CD4-positive, alpha-beta T cell treated with Interleukin-15 for 4 hours (primary cell): ENCODE data around the gene JMJD8.
A peak's percentile ranks its signal among the peaks of the same experiment; 100 is the strongest.

Experiments
- DNase-seq: peaks from one replicate; pipeline ENCODE4 v3.0.0-alpha.2; 2020; ENCODE audit warnings: low spot score

The JMJD8 gene

DNA sequence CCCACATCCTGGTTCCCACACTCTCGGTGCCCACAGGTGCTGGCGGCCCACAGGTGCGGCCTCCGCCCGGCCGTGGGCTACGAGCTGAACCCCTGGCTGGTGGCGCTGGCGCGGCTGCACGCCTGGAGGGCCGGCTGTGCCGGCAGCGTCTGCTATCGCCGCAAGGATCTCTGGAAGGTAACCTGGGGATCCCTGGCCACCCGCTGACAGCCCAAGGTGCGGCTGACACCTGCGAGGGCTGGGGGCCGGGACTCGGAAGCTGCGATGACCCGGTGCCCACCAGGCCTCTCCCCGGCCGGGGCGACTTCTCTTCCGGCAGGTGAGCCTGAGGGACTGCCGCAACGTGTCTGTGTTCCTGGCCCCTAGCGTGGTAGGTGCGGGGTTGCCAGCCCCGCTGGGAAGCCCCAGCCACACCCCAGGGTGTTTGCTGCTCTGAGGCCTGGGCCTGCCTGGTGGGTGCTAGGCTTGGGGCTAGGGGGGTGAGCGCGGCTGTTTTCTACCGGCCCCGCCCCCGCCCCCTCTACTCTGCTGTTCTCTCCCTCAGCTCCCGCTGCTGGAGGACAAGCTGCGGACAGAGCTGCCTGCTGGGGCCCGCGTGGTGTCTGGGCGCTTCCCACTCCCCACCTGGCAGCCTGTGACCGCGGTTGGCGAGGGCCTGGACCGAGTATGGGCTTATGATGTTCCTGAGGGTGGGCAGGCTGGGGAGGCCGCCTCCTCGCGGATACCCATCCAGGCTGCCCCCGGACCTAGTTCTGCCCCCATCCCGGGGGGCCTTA is 37.8 kb upstream of the JMJD8 start:
- DNase-seq = no peak

DNA sequence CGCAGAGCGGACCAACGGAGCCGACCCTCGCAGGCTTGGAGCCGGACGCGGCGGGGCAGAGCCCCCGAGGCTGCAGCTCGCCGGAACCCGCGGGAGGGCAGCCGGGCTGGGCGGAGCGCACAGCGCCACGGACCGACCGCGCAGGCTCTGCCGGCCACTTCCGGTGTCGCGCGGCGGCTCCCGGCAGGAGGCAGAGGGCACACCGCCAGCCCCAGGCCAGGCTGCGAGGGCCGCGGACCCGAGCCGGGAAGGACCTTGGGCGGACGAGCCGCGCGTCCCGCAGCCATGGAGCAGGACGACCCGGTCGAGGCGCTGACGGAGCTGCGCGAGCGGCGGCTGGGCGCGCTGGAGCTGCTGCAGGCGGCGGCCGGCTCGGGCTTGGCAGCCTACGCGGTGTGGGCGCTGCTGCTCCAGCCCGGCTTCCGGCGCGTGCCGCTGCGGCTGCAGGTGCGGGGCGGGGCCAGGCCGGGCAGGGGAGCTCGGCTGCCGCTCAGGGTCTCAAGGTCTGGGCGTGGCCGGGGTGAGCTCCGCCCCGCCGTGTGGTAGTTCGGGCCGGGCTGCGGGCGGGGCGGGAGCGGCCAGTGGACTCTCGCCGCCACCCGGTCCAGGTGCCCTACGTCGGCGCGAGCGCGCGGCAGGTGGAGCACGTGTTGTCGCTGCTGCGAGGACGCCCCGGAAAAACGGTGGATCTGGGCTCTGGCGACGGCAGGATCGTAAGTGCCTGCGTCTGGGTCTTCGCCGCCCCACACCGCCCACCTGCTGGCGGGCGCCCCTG is 37.0 kb upstream of the JMJD8 start, which contains the start of gene ANTKMT:
ANTKMT (plus strand) TSS at position 157 of the 775 bp plus-strand sequence; CDS start at position 286, 129 bp downstream.
- DNase-seq = peak; percentile 65

DNA sequence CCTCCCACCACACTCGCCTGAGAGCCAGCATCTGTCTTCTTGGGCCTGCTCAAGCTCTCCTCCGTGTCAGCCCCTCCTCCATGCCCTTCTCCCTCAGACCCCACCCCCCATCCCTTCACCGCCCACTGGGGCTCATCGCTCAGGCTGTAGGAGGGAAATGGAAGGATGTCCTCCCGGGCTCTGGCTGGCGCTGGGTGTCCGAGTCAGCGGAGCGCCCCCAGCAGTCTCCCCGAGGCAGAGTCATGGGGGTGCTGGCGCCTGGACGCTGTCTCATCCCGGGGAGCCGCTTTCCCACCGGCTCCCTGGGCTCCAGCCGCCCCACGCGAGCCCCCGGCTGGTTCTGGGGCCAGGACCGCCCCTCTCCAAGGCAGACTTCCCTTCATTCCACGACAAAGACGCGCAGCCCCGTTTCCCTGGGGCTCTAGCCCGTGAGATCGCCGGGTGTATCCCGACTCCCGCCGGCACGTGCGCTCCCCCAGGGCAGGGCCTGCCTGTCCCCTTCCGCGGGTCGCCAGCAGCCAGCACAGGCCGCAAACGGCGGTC is 36.4 kb upstream of the JMJD8 start:
- DNase-seq = no peak

DNA sequence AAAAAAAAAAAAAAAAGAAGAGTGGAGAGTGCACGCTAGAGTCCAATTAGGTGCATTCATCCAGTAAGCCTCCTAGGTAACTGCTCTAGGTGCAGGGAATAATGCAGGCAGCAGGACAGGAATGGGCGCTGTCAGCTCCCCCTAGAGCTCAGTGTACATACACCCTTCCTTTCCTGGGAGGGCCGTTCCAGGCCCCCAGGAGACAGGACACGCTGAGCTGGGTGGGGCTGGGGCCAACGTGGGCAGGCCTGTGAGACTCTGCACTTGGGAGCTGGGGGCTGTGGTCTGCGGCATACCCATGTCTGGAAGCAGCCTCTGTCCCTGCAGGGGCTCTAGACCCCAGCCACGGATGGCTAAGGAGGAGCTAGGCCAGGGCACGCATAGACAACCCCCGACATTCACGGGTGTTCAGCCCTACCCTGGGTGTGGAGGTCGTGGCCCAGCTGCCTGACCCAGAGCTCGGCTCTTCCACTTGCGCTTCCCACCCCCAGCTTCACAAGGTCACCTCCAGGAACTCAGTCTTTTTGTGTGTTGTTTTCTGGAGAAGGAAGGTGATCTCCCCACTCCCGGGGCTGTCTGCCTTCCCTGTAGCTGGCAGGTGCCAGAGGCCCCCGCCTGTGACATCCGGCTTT is 35.8 kb upstream of the JMJD8 start:
- DNase-seq = no peak

DNA sequence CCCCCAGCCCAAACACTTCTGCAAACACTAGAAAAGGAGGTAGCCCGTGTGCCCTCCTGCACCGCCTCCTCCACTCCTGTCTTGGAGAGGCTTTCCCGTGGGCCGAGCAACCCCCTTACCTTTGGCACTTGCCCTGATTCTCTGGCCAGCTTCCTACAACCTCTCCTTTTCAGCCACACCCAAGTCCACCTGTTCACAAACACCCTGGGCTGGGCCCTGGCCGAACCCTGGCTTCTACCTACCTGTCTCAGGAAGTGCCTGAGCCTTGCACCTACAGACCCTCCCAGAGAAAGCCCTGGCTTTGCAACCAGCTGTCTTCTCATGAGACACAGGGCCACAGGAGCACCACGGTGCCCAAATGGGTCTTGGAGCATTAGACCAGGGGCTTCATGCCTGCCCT is 34.8 kb upstream of the JMJD8 start:
- no peak for DNase-seq

DNA sequence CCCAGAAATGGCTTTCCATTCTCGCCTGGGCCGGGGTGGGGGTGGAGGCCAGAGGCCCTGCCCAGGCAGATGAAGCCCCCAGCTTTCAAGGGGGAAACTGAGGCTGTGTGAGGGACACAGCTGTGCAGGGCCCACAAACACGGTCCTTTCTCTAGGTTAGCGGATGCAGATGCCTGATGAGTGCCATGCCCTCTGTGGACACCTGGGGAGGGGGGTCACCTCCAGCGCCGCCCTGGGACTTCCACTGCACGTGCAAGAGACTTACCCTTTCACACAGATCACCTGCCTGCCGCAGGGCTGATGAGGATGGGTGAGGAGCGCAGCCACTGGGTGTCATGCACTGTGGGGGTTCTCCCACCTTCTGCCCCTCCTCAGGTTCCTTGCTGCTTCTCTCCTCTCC is 34.3 kb upstream of the JMJD8 start:
- DNase-seq = no peak

DNA sequence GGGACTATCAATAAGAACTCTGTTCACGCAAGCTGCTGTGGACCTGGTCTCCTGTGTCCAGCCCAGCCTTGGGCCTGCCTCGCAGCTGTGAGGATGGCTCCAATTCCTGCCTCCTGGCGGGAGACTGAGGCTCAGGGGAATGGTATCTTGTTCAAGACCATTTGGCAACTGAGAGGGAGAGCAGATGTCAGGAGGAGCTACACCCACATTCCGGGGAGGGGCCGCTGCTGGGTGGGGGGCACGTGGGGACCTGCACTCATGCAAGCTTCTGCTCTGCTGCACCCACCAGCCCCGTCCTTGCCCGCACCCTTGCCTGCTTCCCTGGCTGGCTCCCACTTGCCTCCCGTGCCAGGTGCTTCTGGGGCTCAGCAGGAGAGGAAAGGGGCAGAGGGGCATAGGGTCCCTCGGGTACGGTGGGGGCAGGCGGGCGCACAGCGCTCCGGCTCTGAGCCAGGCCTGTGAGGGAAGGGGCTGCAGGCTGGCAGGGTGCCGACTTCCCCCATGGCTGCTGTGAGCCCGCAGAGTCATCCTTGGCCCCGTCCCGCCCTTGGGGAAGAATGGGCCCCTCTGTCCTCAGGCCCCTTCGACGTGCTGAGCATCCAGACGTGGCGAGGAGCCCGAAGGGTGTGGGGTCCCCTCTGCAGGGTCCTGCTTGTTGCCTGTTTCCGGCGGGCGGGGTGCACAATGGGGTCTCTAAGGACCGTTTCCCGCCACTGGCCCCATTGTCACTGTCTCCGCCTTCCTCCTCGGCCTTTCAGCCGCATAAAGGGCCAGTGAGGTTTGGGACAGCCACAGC is 33.5 kb upstream of the JMJD8 start:
- no peak for DNase-seq

DNA sequence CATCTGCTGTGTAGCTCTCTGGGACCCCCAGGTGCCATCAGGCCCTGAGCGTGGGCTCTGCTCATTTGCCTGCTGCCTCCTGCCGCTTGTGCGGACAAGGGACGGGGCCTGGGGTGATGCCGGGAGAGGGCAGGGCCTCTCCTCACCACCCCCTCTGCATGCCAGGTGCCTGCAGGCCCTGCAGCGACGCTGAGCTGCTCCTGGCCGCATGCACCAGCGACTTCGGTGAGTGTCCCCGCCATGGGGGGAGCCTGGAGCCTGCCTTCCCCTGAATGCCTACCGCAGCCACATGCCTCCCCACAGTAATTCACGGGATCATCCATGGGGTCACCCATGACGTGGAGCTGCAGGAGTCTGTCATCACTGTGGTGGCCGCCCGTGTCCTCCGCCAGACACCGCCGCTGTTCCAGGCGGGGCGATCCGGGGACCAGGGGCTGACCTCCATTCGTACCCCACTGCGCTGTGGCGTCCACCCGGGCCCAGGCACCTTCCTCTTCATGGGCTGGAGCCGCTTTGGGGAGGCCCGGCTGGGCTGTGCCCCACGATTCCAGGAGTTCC is 32.7 kb upstream of the JMJD8 start:
- no peak for DNase-seq

DNA sequence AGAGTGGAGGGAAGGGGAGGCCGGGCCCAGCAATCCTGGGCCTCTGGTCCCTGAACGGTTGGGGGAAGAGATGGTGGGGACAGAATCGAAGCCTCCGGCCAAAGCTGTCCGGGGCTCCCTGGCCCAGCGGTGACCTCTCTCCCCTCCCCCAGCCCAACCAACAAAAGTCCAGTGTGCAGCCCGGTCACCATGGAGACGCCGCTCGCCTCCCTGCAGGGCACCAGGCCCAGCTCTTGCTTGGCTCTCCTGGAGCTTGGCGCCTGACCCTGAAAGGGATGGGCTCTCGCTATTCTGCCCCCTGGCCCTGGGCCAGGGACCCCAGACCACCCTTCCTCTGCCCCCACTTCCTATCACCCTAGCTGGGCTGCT is 32.0 kb upstream of the JMJD8 start:
- no peak for DNase-seq

DNA sequence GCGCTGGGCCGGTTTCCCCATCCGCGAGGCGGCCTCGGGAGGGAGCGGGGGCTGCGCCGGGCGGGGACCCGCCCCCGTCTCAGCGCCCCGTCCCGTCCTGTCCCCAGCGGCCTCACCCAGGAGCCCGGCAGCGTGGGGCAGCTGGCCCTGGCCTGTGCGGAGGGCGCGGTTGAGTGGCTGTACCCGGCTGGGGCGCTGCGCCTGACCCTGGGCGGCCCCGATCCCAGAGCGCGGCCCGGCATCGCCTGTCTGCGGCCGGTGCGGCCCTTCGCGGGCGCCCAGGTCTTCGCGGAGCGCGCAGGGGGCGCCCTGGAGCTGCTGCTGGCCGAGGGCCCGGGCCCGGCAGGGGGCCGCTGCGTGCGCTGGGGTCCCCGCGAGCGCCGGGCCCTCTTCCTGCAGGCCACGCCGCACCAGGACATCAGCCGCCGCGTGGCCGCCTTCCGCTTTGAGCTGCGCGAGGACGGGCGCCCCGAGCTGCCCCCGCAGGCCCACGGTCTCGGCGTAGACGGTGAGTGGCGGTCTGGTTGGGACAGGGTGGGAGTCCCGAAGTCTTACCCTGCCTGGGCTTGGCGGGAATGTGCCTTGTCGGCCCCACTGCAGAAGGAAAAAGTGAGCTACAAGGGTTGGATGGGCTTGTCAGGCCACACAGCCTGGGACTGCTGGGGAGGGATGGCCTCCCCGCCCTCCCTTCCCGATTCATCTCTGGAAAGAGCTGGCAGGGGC is 31.5 kb upstream of the JMJD8 start:
- no peak for DNase-seq

DNA sequence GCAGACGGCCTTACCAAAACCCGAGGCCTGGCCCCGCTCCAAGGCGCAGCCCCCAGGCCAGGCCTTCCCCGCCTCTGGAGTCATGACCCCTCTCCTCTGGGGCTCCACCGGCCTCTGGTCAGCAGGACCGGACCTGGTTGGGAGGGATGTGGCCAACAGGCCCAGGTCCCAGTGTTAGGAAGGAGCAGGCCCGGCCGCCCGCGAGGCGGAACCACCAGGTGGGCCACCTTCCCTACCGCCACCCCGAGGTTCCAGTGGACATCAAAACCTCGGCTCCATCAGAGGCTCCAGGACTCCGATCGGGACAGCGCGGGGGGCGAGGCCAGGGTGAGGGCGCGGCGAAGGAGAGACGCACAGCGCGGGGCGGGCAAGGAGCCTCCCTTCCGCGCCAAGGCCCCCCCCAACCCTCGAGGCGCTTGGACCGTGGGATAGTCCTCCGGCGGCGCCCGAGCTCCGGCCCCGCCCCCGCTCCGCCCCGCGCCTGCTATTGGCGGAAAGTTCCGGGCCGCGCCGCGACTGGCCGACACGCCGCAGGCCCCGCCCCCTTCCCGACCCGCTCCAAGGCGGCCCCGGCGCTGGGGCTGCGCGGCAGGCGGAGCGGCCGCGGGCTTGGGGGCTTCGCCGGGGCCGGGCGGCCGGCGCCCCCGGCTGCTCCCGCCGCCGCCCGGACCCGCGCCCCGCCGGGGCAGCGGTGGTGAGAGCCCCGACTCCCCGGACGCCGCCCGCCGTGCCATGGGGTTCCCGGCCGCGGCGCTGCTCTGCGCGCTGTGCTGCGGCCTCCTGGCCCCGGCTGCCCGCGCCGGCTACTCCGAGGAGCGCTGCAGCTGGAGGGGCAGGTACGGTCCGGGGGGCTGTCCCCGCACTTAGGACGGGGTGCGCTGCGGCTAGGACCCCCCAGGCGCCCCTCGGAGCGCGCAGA is 30.7 kb upstream of the JMJD8 start, which contains the start of gene METRN:
METRN (plus strand) TSS at position 561 of the 919 bp plus-strand sequence; CDS start at position 733, 172 bp downstream.
- peak; percentile 86 for DNase-seq

DNA sequence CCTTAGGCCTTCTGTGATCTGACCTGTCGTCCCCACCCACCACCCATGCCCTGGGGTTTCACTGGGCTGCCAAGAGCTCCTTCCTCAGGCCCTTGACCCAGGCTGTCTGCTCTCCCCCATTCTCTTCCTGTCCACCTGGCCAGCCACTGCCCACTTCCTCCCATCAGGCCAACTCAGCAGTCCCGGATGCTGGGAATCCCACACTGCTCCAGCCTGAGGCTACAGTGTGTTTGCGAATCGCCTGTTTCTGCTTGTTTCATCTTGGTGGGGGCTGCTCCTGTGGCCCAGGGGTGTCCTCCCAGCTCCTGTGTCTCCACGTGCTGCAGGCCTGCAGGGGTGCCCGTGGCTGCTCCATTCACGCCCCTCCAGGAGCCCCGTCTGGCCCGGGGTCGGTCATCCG is 29.9 kb upstream of the JMJD8 start:
- no peak for DNase-seq

DNA sequence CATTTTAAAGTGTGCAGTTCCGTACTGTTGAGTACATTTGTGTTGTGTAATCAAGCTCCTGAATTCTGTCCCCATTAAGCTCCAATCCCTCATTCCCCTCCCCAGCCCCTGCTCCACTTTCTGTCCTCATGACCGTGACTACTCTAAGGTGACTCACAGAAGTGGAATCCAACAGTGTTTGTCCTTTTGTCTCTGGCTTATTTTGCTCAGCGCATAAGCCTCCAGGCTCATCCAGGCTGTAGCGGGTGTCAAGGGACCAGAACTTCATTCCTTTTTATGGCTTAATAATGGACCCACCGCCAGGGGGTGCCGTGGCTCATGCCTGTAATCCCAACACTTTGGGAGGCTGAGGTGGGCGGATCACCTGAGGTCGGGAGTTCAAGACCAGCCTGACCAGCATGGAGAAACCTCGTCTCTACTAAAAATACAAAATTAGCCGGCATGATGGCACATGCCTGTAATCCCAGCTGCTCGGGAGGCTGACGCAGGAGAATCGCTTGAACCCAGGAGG is 28.7 kb upstream of the JMJD8 start:
- DNase-seq = peak; percentile 45

DNA sequence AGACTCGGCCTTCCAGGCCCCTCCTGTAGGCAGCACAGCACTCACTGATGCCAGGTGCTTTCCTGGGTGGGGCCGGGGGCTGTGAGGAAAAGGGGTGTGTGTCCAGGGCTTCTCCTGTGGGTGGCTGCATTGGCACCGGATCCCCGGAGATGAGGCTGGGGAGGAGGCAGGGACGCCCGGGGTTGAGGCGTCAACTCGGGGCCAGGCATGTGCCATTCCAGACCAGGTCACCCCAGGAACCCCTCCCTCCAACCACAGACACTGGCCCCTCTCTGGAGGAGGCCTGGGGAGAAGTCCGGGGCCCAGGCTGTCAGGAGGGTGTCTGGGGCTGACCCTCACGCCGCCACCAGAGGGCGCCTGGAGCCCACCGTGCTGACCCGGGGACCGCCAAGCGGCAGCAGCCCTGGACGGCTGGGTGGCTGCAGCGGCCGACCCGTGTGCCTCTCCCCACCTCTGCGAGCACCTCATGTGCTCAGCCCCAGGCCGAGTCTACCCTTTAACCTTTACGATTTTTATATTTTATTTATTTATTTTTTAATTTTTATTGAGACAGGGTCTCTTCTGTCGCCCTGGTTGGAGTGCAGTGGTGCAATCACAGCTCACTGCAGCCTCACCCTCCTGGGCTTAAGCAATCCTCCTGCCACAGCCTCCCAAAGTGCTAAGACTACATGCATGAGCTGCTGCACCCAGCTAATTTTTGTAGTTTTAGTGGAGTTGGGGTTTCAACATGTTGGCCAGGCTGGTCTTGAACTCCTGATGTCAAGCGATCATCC is 27.6 kb upstream of the JMJD8 start:
- peak; percentile 76 for DNase-seq

DNA sequence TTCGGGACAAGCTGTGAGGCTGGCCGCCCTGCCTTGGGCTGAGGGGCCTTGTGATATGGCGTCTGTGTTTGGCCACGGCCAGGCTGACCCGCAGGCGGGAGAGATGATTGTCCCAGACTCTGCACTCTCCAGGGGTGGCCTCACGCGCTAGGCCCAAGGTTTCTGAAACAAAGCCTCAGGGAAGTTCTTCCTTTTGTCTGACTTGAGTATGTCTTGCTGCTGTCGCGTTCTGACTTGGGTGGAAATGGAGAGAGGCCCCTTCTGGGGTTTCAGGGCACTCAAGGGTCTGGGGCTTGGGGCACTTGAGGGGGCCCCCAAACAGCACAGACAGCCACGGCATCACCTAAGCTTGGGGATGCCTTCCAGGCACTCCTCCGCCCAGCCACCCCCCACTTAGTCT is 26.9 kb upstream of the JMJD8 start:
- no peak for DNase-seq

DNA sequence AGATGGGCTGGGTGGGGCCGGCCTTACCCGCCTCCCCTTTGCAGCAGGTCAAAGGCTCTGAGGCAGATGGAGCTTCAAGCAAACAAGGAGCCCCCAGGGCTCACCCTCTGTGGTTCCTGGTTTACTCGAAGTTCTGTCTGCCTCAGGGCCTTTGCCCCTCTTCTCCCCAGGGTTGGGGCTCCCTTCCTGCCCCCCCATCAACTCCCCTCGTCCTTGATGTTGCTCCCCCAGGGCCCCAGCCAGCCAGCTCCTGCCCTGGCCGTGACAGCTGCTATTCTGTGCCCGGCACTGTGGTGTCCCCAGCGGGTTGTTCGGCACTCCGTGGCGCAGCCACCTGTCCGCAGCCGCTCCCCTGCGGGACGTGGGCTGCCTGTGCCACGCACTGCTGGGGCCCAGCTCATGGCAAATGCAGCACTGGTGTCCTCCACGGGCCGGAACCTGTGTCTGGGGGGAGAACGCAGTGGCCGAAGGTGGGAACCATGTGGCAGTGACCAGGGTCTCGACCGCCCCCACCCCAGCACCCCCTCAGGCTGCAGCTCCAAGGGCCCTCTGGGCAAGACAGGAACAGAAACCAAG is 26.5 kb upstream of the JMJD8 start:
- DNase-seq = no peak

DNA sequence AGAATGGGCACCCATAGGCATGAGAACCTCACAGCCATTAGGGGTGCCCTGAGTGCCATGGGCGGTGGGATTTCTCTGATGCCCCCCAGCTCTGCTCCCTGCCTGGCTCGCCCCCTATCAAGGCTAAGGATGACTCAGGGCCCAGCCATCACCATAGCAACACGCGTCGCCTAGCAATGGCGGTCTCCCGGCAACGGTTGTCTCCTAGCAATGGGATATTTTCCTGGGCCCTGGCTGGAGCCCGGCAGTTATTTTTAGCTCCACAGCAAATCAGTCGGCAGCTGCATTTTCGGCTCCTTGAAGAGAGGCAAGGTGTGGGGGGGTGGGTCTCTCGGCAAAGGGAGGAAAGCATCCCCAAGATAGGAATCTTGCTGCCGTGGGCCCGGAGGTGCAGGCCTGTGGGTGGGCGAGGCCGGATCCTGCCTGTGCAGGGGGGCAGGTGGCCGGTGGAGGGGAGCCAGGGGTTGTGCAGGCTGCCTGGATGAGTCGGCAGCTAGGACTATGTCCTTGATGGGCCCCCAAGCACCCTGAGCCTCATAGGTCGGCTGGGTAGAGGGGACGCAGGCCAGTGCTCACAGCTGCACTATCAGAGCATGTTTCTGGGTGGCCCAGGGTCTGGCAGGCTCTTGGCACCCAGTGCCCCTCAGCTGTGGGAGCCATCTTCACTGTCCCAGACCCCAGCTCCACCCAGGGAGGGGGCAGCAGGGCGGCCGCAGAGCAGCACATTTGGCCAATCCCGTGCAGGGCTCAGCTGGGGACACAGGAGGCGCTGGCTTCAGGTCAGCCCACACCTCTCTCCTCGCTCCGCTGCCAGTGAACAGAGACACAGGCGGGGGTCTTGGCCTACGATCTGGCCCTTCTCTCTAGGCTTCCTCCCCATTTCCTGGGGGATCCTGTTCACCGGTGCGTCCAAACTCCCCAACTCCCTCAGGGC is 25.7 kb upstream of the JMJD8 start:
- DNase-seq = no peak
